Measurements from ENCODE around the gene PDGFA.
"Not testable (repeated sequence)": the region's sequence is repeated elsewhere in the genome, so short reads cannot be mapped to it uniquely, and the experiment has no call there.

The PDGFA gene

GRCh38 chr7:551615-551970, 31.9 kb upstream of the PDGFA start:
- DNase-seq = not testable (repeated sequence)

DNA sequence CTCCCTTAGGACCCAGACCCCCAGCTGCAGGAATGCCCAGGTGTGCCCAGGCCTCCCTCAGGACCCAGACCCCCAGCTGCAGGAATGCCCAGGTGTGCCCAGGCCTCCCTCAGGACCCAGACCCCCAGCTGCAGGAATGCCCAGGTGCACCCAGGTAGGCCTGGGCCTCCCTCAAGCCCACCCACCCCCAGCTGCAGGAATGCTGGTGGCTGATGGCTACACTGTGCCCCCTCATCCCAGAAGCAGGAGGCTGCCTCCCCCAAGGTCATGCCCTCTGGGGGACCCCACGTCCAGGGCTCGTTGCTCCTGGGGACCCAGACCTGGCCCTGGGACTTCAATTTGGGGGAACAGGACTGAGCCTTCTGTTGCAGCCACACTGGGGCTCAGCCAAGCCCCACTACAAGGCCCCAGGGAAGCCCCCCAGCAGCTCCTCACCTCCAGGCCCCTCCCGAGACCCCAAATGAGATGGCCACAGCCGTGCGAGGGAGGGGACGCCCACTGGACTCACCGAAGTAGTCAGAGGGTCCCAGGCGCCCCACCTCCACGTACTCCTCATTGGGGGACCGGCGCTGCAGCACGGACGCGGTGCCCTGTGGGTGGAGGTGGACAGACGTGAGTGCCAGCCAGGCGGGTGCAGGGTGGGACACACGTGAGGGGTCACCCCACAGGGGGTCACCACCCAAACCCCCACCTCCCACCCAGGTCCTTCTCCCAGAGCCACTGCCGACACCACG, 31.4 kb upstream of the PDGFA start:
- DNase-seq = no peak

DNA sequence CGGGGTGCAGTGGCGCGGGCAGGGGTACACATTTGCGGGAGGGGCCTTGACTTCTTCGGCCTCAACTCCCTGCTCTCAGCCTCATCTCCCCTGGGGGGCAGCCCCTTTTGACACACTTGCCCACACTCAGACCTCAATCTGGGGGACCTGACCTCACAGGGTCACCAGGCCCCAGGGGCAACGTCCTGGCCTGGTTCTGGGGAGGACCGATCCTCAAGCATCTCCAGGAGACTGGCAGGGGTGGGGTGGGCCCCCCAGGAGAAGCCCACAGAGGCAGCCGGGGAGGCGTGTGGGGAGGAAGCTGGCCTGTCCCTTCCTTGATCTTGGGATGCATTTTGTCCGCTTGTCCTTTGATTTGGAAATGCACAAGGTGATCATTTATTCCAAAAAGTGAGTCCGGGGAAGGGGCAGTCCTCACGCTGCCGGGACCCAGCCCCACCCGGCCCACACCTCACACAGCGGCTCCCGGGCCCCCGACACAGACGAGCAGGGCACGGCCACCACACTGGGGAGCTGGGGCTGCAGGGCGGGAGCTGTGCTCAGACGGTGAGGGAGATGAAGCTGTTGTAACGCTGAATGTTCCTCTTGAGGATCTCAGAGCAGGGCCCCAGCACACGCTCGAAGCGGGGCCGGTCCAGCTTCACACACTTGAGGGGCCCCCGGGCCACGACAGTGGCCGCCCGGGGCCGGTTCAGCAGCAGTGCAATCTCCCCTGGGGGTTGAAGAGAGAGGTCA, 30.4 kb upstream of the PDGFA start:
- no peak for DNase-seq

- DNase-seq = no peak
These were observed 29.6 kb upstream of the PDGFA start for GRCh38 chr7:549066-549890.

- DNase-seq = no peak
These were observed 28.8 kb upstream of the PDGFA start for GRCh38 chr7:548401-548800.

GRCh38 chr7:545470-545869, 25.8 kb upstream of the PDGFA start:
- no peak for DNase-seq

DNA sequence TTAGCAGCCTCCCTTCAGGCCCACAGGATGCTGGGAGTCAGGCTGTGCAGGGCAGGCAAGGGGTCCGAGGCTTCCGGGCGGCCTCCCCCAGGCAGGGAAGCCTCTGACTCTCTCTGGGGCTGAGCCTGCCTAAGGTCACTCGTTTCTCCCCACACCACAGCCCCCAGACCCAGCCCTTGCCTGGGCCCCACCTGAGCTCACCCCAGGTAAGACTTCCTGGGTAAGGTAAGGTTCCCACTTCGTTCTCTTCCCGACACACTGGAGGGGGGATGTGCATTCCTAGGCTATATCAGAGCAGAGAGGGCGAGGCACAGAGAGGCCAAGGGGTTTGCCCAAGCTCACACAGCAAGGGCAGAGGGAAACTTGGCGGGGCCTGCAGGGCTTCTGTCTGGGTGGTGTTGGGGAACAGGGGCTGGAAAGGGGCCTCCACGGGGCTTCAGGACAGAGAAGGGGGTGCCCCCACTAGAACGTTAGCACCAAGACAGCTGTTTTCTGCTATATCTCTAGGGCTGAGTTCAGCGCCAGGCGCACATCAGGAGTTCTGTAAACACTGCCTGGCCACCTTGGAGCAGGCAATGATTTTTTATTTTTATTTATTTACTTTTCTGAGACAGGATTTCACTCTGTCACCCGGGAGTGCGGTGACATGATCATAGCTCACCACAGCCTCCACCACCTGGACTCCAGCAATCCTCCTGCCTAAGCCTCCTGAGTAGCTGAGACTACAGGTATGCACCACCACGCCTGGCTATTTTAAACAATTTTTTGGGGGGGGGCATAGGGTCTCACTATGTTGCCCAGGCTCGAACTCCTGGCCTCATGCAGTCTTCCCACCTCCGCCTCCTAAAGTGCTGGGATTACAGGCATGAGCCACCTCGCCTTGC, 24.9 kb upstream of the PDGFA start:
- no peak for DNase-seq

DNA sequence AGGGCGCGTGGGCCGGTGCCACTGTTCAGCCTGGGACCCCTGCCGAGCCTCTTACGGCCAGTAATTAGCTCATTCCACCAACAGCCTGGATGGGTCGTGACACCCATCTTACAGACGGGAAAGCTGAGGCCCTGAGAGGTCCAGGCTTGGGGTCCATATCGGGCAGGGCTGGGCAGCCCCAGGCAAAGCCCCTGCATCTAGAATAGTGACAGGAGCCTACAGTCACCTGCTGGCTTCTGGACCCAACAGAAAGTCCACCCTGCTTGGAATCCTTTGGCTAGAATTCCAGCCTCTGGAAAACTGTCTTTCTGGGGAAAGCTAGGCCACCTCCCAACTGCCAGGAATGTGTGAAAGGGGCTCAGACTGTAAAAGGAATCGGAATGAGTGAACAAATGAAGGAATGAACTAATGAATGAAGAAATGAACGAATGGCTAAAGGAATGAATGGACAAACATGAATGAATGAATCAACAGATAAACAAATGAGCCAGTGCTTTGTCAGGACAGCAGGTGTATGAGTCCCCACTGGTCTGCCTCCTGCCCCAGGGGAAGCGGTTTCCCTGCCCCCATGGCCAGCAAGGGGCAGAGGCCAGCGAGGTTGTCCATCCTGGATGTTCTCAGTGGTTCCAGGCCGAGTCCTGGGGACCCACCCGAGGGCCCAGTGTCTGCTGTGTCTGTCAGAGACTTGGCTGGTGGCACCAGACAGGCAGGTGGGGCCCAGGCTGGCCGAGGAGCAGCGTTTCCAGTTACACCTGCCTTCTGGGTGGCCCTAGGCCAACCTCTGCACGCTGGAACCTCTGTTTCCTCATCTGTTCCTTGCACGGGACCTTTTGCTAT, 24.1 kb upstream of the PDGFA start:
- DNase-seq = no peak

GRCh38 chr7:542713-543500, 23.3 kb upstream of the PDGFA start:
- DNase-seq = no peak

GRCh38 chr7:542131-542712, 22.6 kb upstream of the PDGFA start:
- no peak for DNase-seq

GRCh38 chr7:541661-542060, 22.0 kb upstream of the PDGFA start:
- no peak for DNase-seq

DNA sequence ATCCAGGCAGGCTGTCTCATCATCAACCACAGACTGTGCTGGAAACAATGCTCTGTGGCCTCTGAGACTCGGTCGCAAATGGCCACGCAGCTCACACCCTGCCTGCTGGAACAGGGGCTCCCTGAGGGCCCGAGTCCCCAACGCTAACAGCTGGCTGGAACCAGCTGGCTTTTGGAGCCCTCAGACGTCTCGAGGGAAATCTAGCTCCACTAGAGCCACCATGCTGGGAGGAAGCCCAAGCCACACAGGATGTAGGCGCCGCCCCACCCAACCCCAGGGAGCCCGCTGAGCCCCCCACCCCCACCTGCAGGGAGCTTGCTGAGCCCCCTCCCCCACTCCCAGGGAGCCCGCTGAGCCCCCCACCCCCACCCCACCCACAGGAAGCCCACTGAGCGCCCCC, 21.4 kb upstream of the PDGFA start:
- no peak for DNase-seq

GRCh38 chr7:540579-540978, 20.9 kb upstream of the PDGFA start:
- DNase-seq = no peak

- no peak for DNase-seq
These were observed 20.2 kb upstream of the PDGFA start for GRCh38 chr7:539731-540411.

GRCh38 chr7:538764-539685, 19.4 kb upstream of the PDGFA start:
- no peak for DNase-seq

DNA sequence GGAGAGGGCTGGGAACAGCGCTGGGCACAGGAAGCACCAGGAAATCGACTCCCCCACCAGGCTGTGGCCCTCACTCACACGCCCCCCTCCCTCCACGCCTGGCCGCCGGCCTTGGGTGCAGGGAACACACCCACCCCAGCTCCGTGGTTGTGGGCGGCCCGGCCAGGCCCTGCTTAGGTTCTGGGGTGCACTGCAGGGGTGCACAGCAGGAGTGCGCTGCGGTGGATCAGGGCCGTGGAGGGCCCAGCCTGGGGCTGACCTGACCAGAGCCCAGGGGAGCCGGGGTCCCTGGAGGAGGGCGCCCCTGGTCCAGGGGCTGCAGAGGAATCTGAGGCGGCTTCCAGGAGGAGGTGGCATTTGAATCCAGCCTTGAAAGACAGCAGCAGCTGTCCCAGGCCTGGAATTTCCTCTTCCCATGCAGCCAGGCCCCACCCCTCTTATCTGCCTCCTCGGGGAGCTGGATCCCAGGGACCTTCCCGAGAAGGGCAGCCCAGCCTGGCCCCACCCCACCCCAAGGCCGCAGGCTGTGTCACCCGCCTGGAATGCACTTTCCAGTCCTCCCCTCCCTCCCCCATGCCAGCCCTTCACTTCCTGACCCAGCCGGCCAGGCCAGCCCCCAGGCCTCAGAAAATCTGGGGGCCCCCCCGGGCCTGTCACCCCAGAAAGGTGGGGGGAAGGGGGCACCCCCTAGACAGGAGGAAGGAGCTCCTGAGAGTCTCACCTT, 18.4 kb upstream of the PDGFA start:
- no peak for DNase-seq

- no peak for DNase-seq
These were observed 16.6 kb upstream of the PDGFA start for GRCh38 chr7:536231-536630.

DNA sequence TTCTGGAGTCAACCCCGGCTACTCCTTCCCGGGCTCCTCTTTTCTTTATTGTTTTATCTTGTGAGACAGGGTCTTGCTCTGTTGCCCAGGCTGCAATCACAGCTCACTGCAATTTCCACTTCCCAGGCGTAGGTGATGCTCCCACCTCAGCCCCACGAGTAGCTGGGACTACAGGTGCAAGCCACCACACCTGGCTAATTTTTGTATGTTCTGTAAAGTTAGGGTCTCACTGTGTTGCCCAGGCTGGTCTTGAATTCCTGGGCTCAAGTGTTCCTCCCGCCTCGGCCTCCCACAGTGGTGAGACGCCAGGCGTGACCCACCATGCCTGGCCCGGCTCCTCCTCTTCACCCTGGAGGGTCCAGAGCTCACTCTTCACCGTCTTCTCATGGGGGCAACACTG, 15.3 kb upstream of the PDGFA start:
- DNase-seq = no peak
